IPS DF 6.9 (cell line): ENCODE measurements around the gene CAMSAP3.
"Not testable (repeated sequence)": the region's sequence is repeated elsewhere in the genome, so short reads cannot be mapped to it uniquely, and the experiment has no call there.

Experiments
- DNase-seq: peaks from one replicate; pipeline ENCODE4 v3.0.0-alpha.2; 2013; ENCODE audit warnings: low read depth, low spot score
- H3K27ac ChIP-seq: one replicate; pipeline ENCODE4 v1.5.1; 2013; ENCODE audit warnings: low read length, control low read depth
- H3K27me3 ChIP-seq: 2 replicates; pipeline ENCODE4 v1.6.1; 2013; ENCODE audit warnings: mild to moderate bottlenecking, low read length; ENCODE audit not compliant: control insufficient read depth, insufficient read depth
- H3K36me3 ChIP-seq: 2 replicates; pipeline ENCODE4 v1.6.1; 2013; ENCODE audit warnings: low read length; ENCODE audit not compliant: control insufficient read depth, insufficient read depth
- H3K4me1 ChIP-seq: 2 replicates; pipeline ENCODE4 v1.6.1; 2013; ENCODE audit warnings: low read length; ENCODE audit not compliant: control insufficient read depth, insufficient read depth
- H3K4me3 ChIP-seq: 2 replicates; pipeline ENCODE4 v1.5.1; 2013; ENCODE audit warnings: mild to moderate bottlenecking, low read length
- H3K9me3 ChIP-seq: 2 replicates; pipeline ENCODE4 v1.6.1; 2013; ENCODE audit warnings: low read length, inconsistent platforms; ENCODE audit not compliant: control insufficient read depth, insufficient read depth
- WGBS: extraction: QIAGEN DNeasy Blood & Tissue Kit; methylation state at CpG from one replicate; pipeline ENCODE4 v1.1.7; 2013; ENCODE audit warnings: mixed read lengths, missing lambda C conversion rate; ENCODE audit not compliant: insufficient read length, insufficient coverage; 5-methylcytosine and 5-hydroxymethylcytosine counted together

CAMSAP3 gene

GRCh38 chr19:7577422-7577821 is 18.2 kb upstream of the CAMSAP3 start:
- DNase-seq, H3K4me1 ChIP-seq, H3K4me3 ChIP-seq, H3K36me3 ChIP-seq, H3K27ac ChIP-seq, H3K9me3 ChIP-seq, H3K27me3 ChIP-seq: not testable (repeated sequence)
- WGBS = no CpG with 5 or more reads among the region's 1 CpG

DNA sequence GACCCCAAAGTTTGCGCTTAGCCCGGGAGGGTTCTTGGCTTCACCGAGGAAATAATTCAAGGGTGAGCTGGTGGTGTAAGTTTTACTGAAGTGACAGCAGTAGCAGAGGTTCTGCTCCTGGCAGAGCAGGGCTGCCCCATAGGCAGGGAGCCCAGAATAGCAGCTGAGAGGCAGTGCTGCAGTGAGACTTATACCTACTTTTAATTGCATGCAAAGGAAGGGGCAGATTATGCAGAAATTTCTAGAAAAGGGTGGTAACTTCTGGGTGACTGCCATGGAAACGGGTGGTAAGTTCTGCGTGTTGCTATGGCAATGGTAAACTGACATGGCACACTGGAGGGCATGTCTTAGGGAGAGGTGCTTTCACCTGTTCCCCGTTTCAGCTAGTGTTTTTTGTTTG is 17.5 kb upstream of the CAMSAP3 start:
- Histone ChIP-seq H3K4me1 (no peaks in the 10 kb centered on the region), H3K36me3 (no peaks in the 10 kb centered on the region), H3K9me3 (no peaks in the 10 kb centered on the region), H3K27me3 (no peaks in the 10 kb centered on the region), H3K4me3 (no peak overlapping the region), H3K27ac (no peak overlapping the region)
- no CpG with 5 or more reads among the region's 6 CpGs for WGBS
- no peak for DNase-seq

DNA sequence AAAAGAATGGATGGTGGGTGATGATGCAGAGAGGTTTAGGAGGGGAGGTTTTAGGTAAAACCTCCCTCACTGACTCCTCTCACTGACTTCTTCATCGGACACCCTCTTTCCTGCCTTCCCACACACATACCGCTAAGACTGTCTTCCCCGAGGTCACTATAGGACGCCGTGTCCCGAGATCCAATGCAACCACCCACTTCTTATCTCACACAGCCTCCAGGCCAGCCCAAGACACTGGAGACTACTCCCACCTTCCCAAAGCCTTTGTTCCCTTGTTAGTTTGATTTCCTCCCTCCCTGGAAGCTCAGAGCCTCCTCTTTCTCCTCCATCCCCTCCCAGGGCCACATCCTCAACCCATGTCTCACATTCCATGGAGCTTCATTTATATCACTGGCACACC is 16.5 kb upstream of the CAMSAP3 start:
- Histone ChIP-seq H3K27me3 (no peaks in the 10 kb centered on the region), H3K9me3 (no peaks in the 10 kb centered on the region), H3K36me3 (no peaks in the 10 kb centered on the region), H3K4me1 (no peaks in the 10 kb centered on the region), H3K4me3 (no peak overlapping the region), H3K27ac (no peak overlapping the region)
- WGBS = no CpG with 5 or more reads among the region's 6 CpGs
- DNase-seq = no peak

- Histone ChIP-seq H3K27ac (no peak overlapping the region), H3K27me3 (no peaks in the 10 kb centered on the region), H3K4me3 (no peak overlapping the region), H3K36me3 (no peaks in the 10 kb centered on the region), H3K9me3 (no peaks in the 10 kb centered on the region), H3K4me1 (no peaks in the 10 kb centered on the region)
- no peak for DNase-seq
- no CpG with 5 or more reads among the region's 11 CpGs for WGBS
Measured at GRCh38 chr19:7582446-7582845, 13.2 kb upstream of the CAMSAP3 start.

GRCh38 chr19:7589822-7590221 is 5.8 kb upstream of the CAMSAP3 start:
- H3K27ac ChIP-seq = no peak overlapping the region
- H3K27me3 ChIP-seq = no peaks in the 10 kb centered on the region
- no peaks in the 10 kb centered on the region for H3K9me3 ChIP-seq
- DNase-seq = no peak
- no peaks in the 10 kb centered on the region for H3K36me3 ChIP-seq
- H3K4me1 ChIP-seq = no peaks in the 10 kb centered on the region
- WGBS = no CpG with 5 or more reads among the region's 7 CpGs
- no peak overlapping the region for H3K4me3 ChIP-seq

- no peak overlapping the region for H3K4me3 ChIP-seq
- no peaks in the 10 kb centered on the region for H3K36me3 ChIP-seq
- no peaks in the 10 kb centered on the region for H3K9me3 ChIP-seq
- no peak overlapping the region for H3K27ac ChIP-seq
- DNase-seq = no peak
- H3K4me1 ChIP-seq = 0 out of 2 replicates have a peak, but pooled peaks cover 1% of the 10 kb centered on the region
- H3K27me3 ChIP-seq = no peaks in the 10 kb centered on the region
- no CpG with 5 or more reads among the region's 8 CpGs for WGBS
Measured at GRCh38 chr19:7590256-7590655, 5.4 kb upstream of the CAMSAP3 start.

DNA sequence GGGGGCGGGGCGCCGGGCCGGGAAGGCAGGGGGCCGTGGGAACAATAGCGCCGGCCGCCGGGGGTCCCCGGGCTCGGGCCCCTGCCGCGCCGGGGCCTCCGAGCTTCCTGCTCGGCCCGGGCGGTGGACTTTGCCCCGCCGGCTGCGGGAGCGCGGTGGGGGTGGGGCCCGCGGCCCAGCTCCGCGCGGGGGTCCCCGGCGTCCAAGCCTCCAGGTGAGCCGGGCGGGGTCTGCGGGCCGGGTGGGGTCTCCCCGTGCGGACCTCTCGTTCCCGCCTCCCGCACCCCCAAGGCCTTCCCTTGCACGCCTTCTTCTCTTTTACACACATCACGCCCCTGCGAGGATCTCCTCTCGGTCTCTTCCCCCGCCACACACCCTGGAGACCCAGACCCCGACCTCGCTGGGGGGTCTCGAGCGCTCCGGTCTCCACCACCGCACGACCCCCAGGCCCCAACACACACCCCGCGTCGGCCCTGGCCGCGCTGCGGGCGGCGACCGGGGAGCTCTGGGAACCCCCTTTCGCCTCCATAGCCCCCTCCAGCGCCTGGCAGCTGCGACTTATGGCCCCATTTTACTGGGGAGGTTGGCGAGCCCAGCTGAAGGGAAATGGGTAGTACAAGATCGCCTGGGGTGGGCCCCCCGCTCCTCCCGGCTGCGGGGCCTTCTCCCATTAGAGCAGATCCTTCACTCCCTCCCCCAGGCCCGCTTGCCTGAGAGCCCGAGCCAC is 711 bp downstream of the CAMSAP3 start:
- Histone ChIP-seq H3K4me3 (peak overlapping the region; percentile 52), H3K27ac (no peak overlapping the region), H3K9me3 (no peaks in the 10 kb centered on the region), H3K4me1 (peaks cover 6% of the 10 kb centered on the region; the same call in 1 of the 2 replicates), H3K27me3 (no peaks in the 10 kb centered on the region), H3K36me3 (no peaks in the 10 kb centered on the region)
- no peak for DNase-seq
- no CpG with 5 or more reads among the region's 70 CpGs for WGBS

- Histone ChIP-seq H3K27ac (no peak overlapping the region), H3K4me1 (peaks cover 6% of the 10 kb centered on the region; the same call in 1 of the 2 replicates), H3K9me3 (no peaks in the 10 kb centered on the region), H3K36me3 (no peaks in the 10 kb centered on the region), H3K4me3 (no peak overlapping the region), H3K27me3 (no peaks in the 10 kb centered on the region)
- DNase-seq = no peak
- WGBS = no CpG with 5 or more reads among the region's 9 CpGs
Measured at GRCh38 chr19:7597689-7598088, 2.0 kb downstream of the CAMSAP3 start.

DNA sequence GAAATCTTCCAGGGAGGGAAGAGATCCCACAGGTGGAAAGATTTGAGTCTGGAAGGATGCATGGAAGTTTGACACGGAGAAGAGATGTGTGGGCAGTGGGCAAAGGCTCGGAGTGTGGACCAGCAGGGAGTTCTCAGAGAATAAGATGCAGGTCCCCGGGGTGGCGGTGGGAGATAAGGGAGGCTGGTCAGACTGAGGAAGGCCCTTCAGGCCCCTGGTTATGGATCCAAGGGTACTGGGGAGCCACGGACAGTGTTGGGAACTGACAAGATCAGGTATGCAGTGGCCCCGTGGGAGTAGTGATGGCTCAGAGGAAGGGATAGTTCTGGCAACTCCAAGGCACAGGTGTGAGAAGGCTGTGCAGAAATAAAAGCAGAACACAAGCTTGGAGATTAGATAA is 2.5 kb downstream of the CAMSAP3 start:
- Histone ChIP-seq H3K36me3 (no peaks in the 10 kb centered on the region), H3K27me3 (no peaks in the 10 kb centered on the region), H3K27ac (no peak overlapping the region), H3K4me1 (peaks cover 6% of the 10 kb centered on the region; the same call in 1 of the 2 replicates), H3K4me3 (no peak overlapping the region), H3K9me3 (no peaks in the 10 kb centered on the region)
- DNase-seq = no peak
- no CpG with 5 or more reads among the region's 6 CpGs for WGBS

- Histone ChIP-seq H3K27ac (no peak overlapping the region), H3K4me3 (no peak overlapping the region), H3K27me3 (no peaks in the 10 kb centered on the region), H3K36me3 (no peaks in the 10 kb centered on the region), H3K4me1 (peaks cover 4% of the 10 kb centered on the region; the same call in 1 of the 2 replicates), H3K9me3 (no peaks in the 10 kb centered on the region)
- DNase-seq = no peak
Measured at GRCh38 chr19:7600721-7601120, 5.1 kb downstream of the CAMSAP3 start.

- Histone ChIP-seq H3K9me3 (no peaks in the 10 kb centered on the region), H3K36me3 (no peaks in the 10 kb centered on the region), H3K27me3 (no peaks in the 10 kb centered on the region), H3K4me1 (peaks cover 2% of the 10 kb centered on the region; the same call in 1 of the 2 replicates), H3K4me3 (no peak overlapping the region), H3K27ac (no peak overlapping the region)
- DNase-seq = no peak
- no CpG with 5 or more reads among the region's 15 CpGs for WGBS
Measured at GRCh38 chr19:7602240-7602934, 6.7 kb downstream of the CAMSAP3 start.
